ENCODE data around the gene CUL7. TPM values are rescaled to one million over a fixed set of nuclear protein-coding genes. Genes with fewer than 3 reads are reported as not detected.
A peak's percentile ranks its signal among the peaks of the same experiment; 100 is the strongest.

CUL7 gene
- total RNA-seq, 1 experiment from 2014 or later, result 34.1 TPM

DNA sequence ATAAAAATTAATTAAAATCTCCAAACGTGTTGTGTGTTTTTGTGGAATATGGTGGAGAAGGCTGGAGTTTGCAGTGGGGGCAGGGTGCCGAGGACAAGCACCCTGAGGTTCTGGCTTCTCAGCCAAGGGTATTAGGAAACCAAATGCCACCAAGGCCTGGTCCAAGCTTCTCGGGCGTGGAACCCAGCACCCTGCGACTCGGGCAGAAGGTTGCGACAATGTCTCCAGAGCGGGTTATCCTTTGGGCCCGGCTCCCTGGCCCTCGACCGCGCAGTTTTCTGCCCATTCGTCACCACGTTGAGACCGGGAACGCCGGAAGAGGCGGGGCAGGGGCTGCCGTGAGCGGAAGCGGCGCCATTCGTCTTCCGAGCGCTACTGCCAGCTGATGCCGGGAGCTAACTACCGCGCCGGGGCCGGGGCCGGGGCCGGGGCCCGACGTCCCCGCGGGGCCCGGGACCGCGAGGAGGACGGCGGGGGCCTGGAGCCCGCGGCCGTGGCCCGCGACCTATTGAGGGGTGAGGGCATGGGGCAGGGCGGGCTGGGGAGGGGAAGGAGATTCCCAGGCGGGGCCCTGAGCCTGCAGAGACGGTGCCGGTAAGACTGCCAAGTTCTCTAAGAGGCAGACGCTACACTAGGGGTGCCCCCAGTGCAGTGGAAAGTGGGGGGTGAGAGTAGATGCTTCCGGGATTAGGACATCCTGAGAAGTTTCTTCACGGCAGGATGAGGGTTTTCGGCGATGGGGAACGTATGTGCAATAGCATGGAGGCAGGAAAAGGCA is 32.2 kb downstream of the CUL7 start, which contains the start of gene RRP36:
Gene RRP36 (plus strand): TSS at position 354 of the 778 bp plus-strand sequence. CDS start 32 bp downstream, at position 386.
- CTCF ChIA-PET, result interaction anchor here (0.8 kb wide), 1 partner anchor 122 kb away, joined by 3 read pairs; no protein-coding TSS in a partner anchor
- peaks cover 20 to 22% of the 10 kb centered on the region in 2 experiments for H3K36me3 ChIP-seq (ENCODE audit: control insufficient read depth in 1 of 2, insufficient read depth in 2 of 2, low read length in 2 of 2)

More for the DNA sequence above, 32.2 kb downstream of the CUL7 start, which contains the start of gene RRP36:
- ChIA-PET RAD21 (ENCODE audit: low non-redundant PET in 1 of 2, low total read pairs in 2 of 2, uncharacterized antibody in 2 of 2, unreplicated experiment in 2 of 2) (interaction anchor here (0.7 to 1.3 kb wide), 2 partner anchors 7 to 1287 kb away, joined by 3 read pairs; partner anchors contain the start of genes KLHDC3 (in 1 of the 2) and MEA1 (in 1 of the 2)), POLR2A (interaction anchor here (0.6 to 2.2 kb wide), 5 partner anchors 12 to 122 kb away, joined by 3 to 7 read pairs (median 4); partner anchors contain the start of genes CNPY3 and PEX6)
- TF ChIP-seq YY1 (IDR thresholded peaks at IDR 0.05; ENCODE audit: extremely low read depth, insufficient replicate concordance, low read depth, low read length) (peak; percentile 87), SRF (IDR thresholded peaks at IDR 0.05; ENCODE audit: low read depth) (no peak), POLR2AphosphoS5 (IDR thresholded peaks at IDR 0.05; ENCODE audit: low read depth, low read length) (peak; percentile 83), TCF7L2 (IDR thresholded peaks at IDR 0.05; ENCODE audit: borderline replicate concordance, extremely low read depth, insufficient read depth, insufficient read length) (no peak), SIN3A (IDR thresholded peaks at IDR 0.05; ENCODE audit: low read depth) (no peak), ZBTB33 (IDR thresholded peaks at IDR 0.05; ENCODE audit: extremely low read depth, insufficient replicate concordance, low read length) (no peak), EGR1 (IDR thresholded peaks at IDR 0.05; ENCODE audit: low read depth) (no peak), JUND (IDR thresholded peaks at IDR 0.05) (no peak), EZH2phosphoT487 (IDR thresholded peaks at IDR 0.05; ENCODE audit: borderline replicate concordance) (no peak), POLR2A (IDR thresholded peaks at IDR 0.05; ENCODE audit: borderline replicate concordance, extremely low read depth, insufficient read depth, insufficient read length) (peak; percentile 56), RAD21 (IDR thresholded peaks at IDR 0.05; ENCODE audit: low read depth) (no peak), EZH2 (IDR thresholded peaks at IDR 0.05) (no peak), CEBPB (IDR thresholded peaks at IDR 0.05; ENCODE audit: low read depth) (no peak), ATF3 (IDR thresholded peaks at IDR 0.05) (no peak), ZFX (IDR thresholded peaks at IDR 0.05) (peak; percentile 67)
- TF ChIP-seq, protein P1, sequence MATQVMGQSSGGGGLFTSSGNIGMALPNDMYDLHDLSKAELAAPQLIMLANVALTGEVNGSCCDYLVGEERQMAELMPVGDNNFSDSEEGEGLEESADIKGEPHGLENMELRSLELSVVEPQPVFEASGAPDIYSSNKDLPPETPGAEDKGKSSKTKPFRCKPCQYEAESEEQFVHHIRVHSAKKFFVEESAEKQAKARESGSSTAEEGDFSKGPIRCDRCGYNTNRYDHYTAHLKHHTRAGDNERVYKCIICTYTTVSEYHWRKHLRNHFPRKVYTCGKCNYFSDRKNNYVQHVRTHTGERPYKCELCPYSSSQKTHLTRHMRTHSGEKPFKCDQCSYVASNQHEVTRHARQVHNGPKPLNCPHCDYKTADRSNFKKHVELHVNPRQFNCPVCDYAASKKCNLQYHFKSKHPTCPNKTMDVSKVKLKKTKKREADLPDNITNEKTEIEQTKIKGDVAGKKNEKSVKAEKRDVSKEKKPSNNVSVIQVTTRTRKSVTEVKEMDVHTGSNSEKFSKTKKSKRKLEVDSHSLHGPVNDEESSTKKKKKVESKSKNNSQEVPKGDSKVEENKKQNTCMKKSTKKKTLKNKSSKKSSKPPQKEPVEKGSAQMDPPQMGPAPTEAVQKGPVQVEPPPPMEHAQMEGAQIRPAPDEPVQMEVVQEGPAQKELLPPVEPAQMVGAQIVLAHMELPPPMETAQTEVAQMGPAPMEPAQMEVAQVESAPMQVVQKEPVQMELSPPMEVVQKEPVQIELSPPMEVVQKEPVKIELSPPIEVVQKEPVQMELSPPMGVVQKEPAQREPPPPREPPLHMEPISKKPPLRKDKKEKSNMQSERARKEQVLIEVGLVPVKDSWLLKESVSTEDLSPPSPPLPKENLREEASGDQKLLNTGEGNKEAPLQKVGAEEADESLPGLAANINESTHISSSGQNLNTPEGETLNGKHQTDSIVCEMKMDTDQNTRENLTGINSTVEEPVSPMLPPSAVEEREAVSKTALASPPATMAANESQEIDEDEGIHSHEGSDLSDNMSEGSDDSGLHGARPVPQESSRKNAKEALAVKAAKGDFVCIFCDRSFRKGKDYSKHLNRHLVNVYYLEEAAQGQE (IDR thresholded peaks at IDR 0.05; ENCODE audit: low read depth), result no peak
- TF ChIP-seq, protein P2, sequence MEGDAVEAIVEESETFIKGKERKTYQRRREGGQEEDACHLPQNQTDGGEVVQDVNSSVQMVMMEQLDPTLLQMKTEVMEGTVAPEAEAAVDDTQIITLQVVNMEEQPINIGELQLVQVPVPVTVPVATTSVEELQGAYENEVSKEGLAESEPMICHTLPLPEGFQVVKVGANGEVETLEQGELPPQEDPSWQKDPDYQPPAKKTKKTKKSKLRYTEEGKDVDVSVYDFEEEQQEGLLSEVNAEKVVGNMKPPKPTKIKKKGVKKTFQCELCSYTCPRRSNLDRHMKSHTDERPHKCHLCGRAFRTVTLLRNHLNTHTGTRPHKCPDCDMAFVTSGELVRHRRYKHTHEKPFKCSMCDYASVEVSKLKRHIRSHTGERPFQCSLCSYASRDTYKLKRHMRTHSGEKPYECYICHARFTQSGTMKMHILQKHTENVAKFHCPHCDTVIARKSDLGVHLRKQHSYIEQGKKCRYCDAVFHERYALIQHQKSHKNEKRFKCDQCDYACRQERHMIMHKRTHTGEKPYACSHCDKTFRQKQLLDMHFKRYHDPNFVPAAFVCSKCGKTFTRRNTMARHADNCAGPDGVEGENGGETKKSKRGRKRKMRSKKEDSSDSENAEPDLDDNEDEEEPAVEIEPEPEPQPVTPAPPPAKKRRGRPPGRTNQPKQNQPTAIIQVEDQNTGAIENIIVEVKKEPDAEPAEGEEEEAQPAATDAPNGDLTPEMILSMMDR (IDR thresholded peaks at IDR 0.05 in 2 of 3, conservative IDR thresholded peaks at IDR 0.05 in 1 of 3; ENCODE audit: borderline replicate concordance in 1 of 3, insufficient read depth in 1 of 3, low read depth in 2 of 3, low read length in 2 of 3), result no peak
- TF ChIP-seq, protein P3, sequence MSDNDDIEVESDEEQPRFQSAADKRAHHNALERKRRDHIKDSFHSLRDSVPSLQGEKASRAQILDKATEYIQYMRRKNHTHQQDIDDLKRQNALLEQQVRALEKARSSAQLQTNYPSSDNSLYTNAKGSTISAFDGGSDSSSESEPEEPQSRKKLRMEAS (IDR thresholded peaks at IDR 0.05), result no peak
- Histone ChIP-seq H3K27me3 (ENCODE audit: insufficient read depth, low read length) (no peaks in the 10 kb centered on the region), H3K4me3 (replicated peaks in 1 of 2; ENCODE audit: low read depth in 1 of 2, low read length in 2 of 2) (peak within 1 kb of the TSS; percentile 75 to 96), H3K27ac (ENCODE audit: low read depth, low read length) (peak within 1 kb of the TSS; percentile 80), H3K9ac (ENCODE audit: low read length) (peak within 1 kb of the TSS; percentile 93), H3K9me3 (ENCODE audit: control insufficient read depth in 1 of 2, insufficient read depth in 1 of 2, low read depth in 1 of 2, low read length in 2 of 2) (no peaks in the 10 kb centered on the region), H3K4me1 (ENCODE audit: control insufficient read depth in 1 of 2, insufficient read depth in 2 of 2, low read length in 2 of 2) (peaks cover 9 to 20% of the 10 kb centered on the region in 2 experiments), H4K20me1 (ENCODE audit: insufficient read depth) (no peaks in the 10 kb centered on the region), H3K4me2 (ENCODE audit: low read length) (peak within 1 kb of the TSS; percentile 94), H3K79me2 (ENCODE audit: insufficient read depth, low read length) (peaks cover 55% of the 10 kb centered on the region), H3K9me2 (ENCODE audit: insufficient read depth) (no peaks in the 10 kb centered on the region), H2AFZ (ENCODE audit: low read depth, low read length, poor library complexity, severe bottlenecking) (no peak within 1 kb of the TSS)
- BruUV-seq (replicated peaks), result no TSS peak
- intact Hi-C loops (cut with micrococcal nuclease), result no loop called here
- ATAC-seq (peak; percentile 90), DNase-seq (ENCODE audit: low read depth, low spot score) (no peak)

All from HCT116 (cell line).